GM23338 (cell line): ENCODE measurements around the gene MTARC1. TPM values are rescaled to one million over a fixed set of nuclear protein-coding genes. Genes with fewer than 3 reads are reported as not detected.

ENCODE experiments used
- ATAC-seq: fragments of 200-7000 bp; cut with Tn5 transposase; 3 replicates; pipeline ENCODE4 v1.9.1; 2020
- DNase-seq: peaks from one replicate; pipeline ENCODE4 v3.0.0-alpha.2; 2015; ENCODE audit warnings: low spot score
- H2AFZ ChIP-seq: fragments of 200-600 bp; sonication (generic); 2 replicates; pipeline ENCODE4 v1.8.0; 2016; ENCODE audit warnings: antibody characterized with exemption, mild to moderate bottlenecking, moderate library complexity
- H3F3A ChIP-seq: fragments of 200-600 bp; sonication (generic); replicated peaks from 2 replicates; pipeline ENCODE4 v1.8.0; 2017; ENCODE audit warnings: antibody characterized with exemption, mixed run types, low read depth
- H3K27ac ChIP-seq: fragments of 200-600 bp; sonication (generic); 2 replicates; pipeline ENCODE4 v1.6.1; 2016; ENCODE audit warnings: low read depth
- H3K27me3 ChIP-seq: fragments of 200-600 bp; sonication (generic); 2 replicates; pipeline ENCODE4 v1.8.0; 2016; ENCODE audit warnings: mild to moderate bottlenecking, mixed run types, moderate library complexity; ENCODE audit not compliant: insufficient read depth
- H3K36me3 ChIP-seq: fragments of 200-600 bp; sonication (generic); 2 replicates; pipeline ENCODE4 v1.8.0; 2016; ENCODE audit warnings: mild to moderate bottlenecking; ENCODE audit not compliant: insufficient read depth
- H3K4me1 ChIP-seq: fragments of 200-600 bp; sonication (generic); 2 replicates; pipeline ENCODE4 v1.8.0; 2016; ENCODE audit warnings: mild to moderate bottlenecking, moderate library complexity; ENCODE audit not compliant: insufficient read depth
- H3K4me2 ChIP-seq: fragments of 200-600 bp; sonication (generic); 2 replicates; pipeline ENCODE4 v1.7.1; 2017; ENCODE audit warnings: mixed run types
- H3K4me3 ChIP-seq: fragments of 200-600 bp; sonication (generic); 2 replicates; pipeline ENCODE4 v1.6.1; 2016; ENCODE audit warnings: mixed run types
- H3K79me2 ChIP-seq: fragments of 200-600 bp; sonication (generic); replicated peaks from 2 replicates; pipeline ENCODE4 v1.8.0; 2017; ENCODE audit warnings: mild to moderate bottlenecking; ENCODE audit not compliant: insufficient read depth
- H3K9me2 ChIP-seq: fragments of 200-600 bp; sonication (generic); 2 replicates; pipeline ENCODE4 v1.8.0; 2017; ENCODE audit not compliant: insufficient read depth
- H4K20me1 ChIP-seq: fragments of 200-600 bp; sonication (generic); replicated peaks from 2 replicates; pipeline ENCODE4 v1.8.0; 2017; ENCODE audit warnings: mild to moderate bottlenecking; ENCODE audit not compliant: insufficient read depth
- H3K27ac Mint-ChIP-seq: 2 replicates; pipeline ENCODE4 v1.8.0; 2020; ENCODE audit warnings: inconsistent platforms, mild to moderate bottlenecking, moderate library complexity, mixed read lengths
- H3K27me3 Mint-ChIP-seq: 3 replicates; pipeline ENCODE4 v1.8.0; 2022; ENCODE audit warnings: low read depth, mild to moderate bottlenecking, moderate library complexity, mixed read lengths, inconsistent platforms; ENCODE audit not compliant: insufficient read depth, poor library complexity
- H3K36me3 Mint-ChIP-seq: 3 replicates; pipeline ENCODE4 v1.8.0; 2021; ENCODE audit warnings: low read depth, mild to moderate bottlenecking, inconsistent platforms, moderate library complexity, mixed read lengths
- H3K4me1 Mint-ChIP-seq: 3 replicates; pipeline ENCODE4 v1.8.0; 2020; ENCODE audit warnings: mild to moderate bottlenecking, inconsistent platforms, mixed read lengths
- H3K4me3 Mint-ChIP-seq: 3 replicates; pipeline ENCODE4 v1.8.0; 2021; ENCODE audit warnings: moderate library complexity, mild to moderate bottlenecking, inconsistent platforms, mixed read lengths
- H3K9me3 Mint-ChIP-seq: 3 replicates; pipeline ENCODE4 v1.8.0; 2020; ENCODE audit warnings: moderate library complexity, mild to moderate bottlenecking, inconsistent platforms, mixed read lengths
- CREB1 ChIP-seq: fragments of 250-450 bp; sonication (Bioruptor Pico); IDR thresholded peaks from 2 replicates; pipeline ENCODE4 v1.5.0; 2020; ENCODE audit warnings: low read depth, mild to moderate bottlenecking, moderate library complexity
- CTCF ChIP-seq, 2 experiments: fragments of 200-600 bp in 1 of 2; sonication (generic) in 1 of 2; conservative IDR thresholded peaks; 2 replicates each; pipeline versions ENCODE4 v1.5.1 to v1.6.1; 2016 to 2017; ENCODE audit warnings: antibody characterized with exemption in 2 of 2, low read depth in 2 of 2, mild to moderate bottlenecking in 2 of 2, moderate library complexity in 1 of 2
- ETS1 ChIP-seq: IDR thresholded peaks from 2 replicates; pipeline ENCODE4 v1.6.1; 2016; ENCODE audit warnings: antibody characterized with exemption
- EZH2 ChIP-seq: fragments of 200-600 bp; sonication (generic); IDR thresholded peaks from one replicate; pipeline ENCODE4 v1.8.0; 2017; ENCODE audit warnings: antibody characterized with exemption, mild to moderate bottlenecking, low read depth; ENCODE audit not compliant: unreplicated experiment
- EZH2phosphoT487 ChIP-seq: fragments of 200-600 bp; sonication (generic); IDR thresholded peaks from one replicate; pipeline ENCODE4 v1.8.1; 2018; ENCODE audit warnings: antibody characterized with exemption; ENCODE audit not compliant: unreplicated experiment
- JUNB ChIP-seq: IDR thresholded peaks from one replicate; pipeline ENCODE4 v1.6.1; 2016; ENCODE audit warnings: antibody characterized with exemption; ENCODE audit not compliant: unreplicated experiment
- NANOG ChIP-seq: IDR thresholded peaks from 2 replicates; pipeline ENCODE4 v1.6.1; 2016; ENCODE audit warnings: antibody characterized with exemption, borderline replicate concordance
- POLR2AphosphoS5 ChIP-seq: IDR thresholded peaks from 2 replicates; pipeline ENCODE4 v1.6.1; 2016; ENCODE audit warnings: antibody characterized with exemption, low read depth
- REST ChIP-seq: IDR thresholded peaks from one replicate; pipeline ENCODE4 v1.6.1; 2018; ENCODE audit warnings: antibody characterized with exemption; ENCODE audit not compliant: unreplicated experiment
- STAT1 ChIP-seq: IDR thresholded peaks from one replicate; pipeline ENCODE4 v1.6.1; 2016; ENCODE audit warnings: antibody characterized with exemption; ENCODE audit not compliant: unreplicated experiment
- ZNF114 ChIP-seq: fragments of 250-450 bp; sonication (Bioruptor Pico); IDR thresholded peaks from 2 replicates; pipeline ENCODE4 v1.5.0; 2020; ENCODE audit warnings: mild to moderate bottlenecking, moderate library complexity
- ZNF331 ChIP-seq: fragments of 250-450 bp; sonication (Bioruptor Pico); IDR thresholded peaks from 2 replicates; pipeline ENCODE4 v1.5.0; 2020; ENCODE audit warnings: low read depth, mild to moderate bottlenecking, moderate library complexity
- ZNF462 ChIP-seq: fragments of 250-450 bp; sonication (Bioruptor Pico); IDR thresholded peaks from 2 replicates; pipeline ENCODE4 v1.5.0; 2020; ENCODE audit warnings: mild to moderate bottlenecking, moderate library complexity
- polyA plus RNA-seq: library from polyadenylated mRNA; unstranded; fragments of >200 nt; fragmentation: Nextera tagmentation; extraction: Ambion mirVana; gene quantifications from 2 replicates; pipeline ENCODE4 v1.2.1, GENCODE V29; 2016
- total RNA-seq: library from RNA; depleted of rRNA; stranded (reverse); fragments of >200 nt; shearing (Covaris generic); gene quantifications from 2 replicates; pipeline ENCODE4 v1.2.3, GENCODE V29; 2014

The MTARC1 gene
- total and polyA plus RNA-seq, 2 experiments from 2014 or later, result 33.9 to 34.6 TPM

- TF ChIP-seq CTCF (conservative IDR thresholded peaks at IDR 0.05; ENCODE audit: low read depth in 2 of 2), result no peak
- TF ChIP-seq JUNB, result no peak
- TF ChIP-seq EZH2phosphoT487, result no peak
- TF ChIP-seq POLR2AphosphoS5, result no peak
- TF ChIP-seq ZNF462 (CRISPR knock-in tag), result no peak
- TF ChIP-seq REST, result no peak
- no peak for TF ChIP-seq NANOG
- TF ChIP-seq STAT1, result no peak
- no peak for TF ChIP-seq ZNF331
- TF ChIP-seq CREB1, result no peak
- no peak for TF ChIP-seq ZNF114 (CRISPR knock-in tag)
- no peak for TF ChIP-seq EZH2
- no peak for TF ChIP-seq ETS1
- H3K4me1 ChIP-seq, result 0 out of 2 replicates have a peak, but pooled peaks cover 3% of the 10 kb centered on the region
- no peaks in the 10 kb centered on the region for H3K27me3 ChIP-seq
- H3K4me3 Mint-ChIP-seq, result no peak overlapping the region
- peaks cover 5% of the 10 kb centered on the region for H3K36me3 ChIP-seq
- H3K36me3 Mint-ChIP-seq, result peaks cover 49% of the 10 kb centered on the region
- peaks cover 18% of the 10 kb centered on the region; the same call in 2 of the 3 replicates for H3K4me1 Mint-ChIP-seq
- H3K4me2 ChIP-seq, result no peak overlapping the region
- no peaks in the 10 kb centered on the region for H3K9me2 ChIP-seq
- no peak overlapping the region for H3K27ac ChIP-seq
- no peak overlapping the region; the same call in 1 of the 2 replicates for H3K27ac Mint-ChIP-seq
- no peak overlapping the region for H2AFZ ChIP-seq
- H3K9me3 Mint-ChIP-seq, result no peaks in the 10 kb centered on the region
- H3K79me2 ChIP-seq, result no peaks in the 10 kb centered on the region
- no peak overlapping the region for H3K4me3 ChIP-seq
- ATAC-seq, result no peak
- DNase-seq, result no peak
- H3K27me3 Mint-ChIP-seq, result peaks cover 6% of the 10 kb centered on the region
- no peaks in the 10 kb centered on the region for H3F3A ChIP-seq
- H4K20me1 ChIP-seq, result peaks cover 4% of the 10 kb centered on the region; the same call in 1 of the 2 replicates
Observed at GRCh38 chr1:220806408-220806807, 19.7 kb downstream of the MTARC1 start.
